ENCODE measurements around the gene ARPP21.
"Not testable (repeated sequence)": the region's sequence is repeated elsewhere in the genome, so short reads cannot be mapped to it uniquely, and the experiment has no call there.

The ARPP21 gene
- total RNA-seq = 0 to 0.18 (median 0) reads per million in 4 experiments

DNA sequence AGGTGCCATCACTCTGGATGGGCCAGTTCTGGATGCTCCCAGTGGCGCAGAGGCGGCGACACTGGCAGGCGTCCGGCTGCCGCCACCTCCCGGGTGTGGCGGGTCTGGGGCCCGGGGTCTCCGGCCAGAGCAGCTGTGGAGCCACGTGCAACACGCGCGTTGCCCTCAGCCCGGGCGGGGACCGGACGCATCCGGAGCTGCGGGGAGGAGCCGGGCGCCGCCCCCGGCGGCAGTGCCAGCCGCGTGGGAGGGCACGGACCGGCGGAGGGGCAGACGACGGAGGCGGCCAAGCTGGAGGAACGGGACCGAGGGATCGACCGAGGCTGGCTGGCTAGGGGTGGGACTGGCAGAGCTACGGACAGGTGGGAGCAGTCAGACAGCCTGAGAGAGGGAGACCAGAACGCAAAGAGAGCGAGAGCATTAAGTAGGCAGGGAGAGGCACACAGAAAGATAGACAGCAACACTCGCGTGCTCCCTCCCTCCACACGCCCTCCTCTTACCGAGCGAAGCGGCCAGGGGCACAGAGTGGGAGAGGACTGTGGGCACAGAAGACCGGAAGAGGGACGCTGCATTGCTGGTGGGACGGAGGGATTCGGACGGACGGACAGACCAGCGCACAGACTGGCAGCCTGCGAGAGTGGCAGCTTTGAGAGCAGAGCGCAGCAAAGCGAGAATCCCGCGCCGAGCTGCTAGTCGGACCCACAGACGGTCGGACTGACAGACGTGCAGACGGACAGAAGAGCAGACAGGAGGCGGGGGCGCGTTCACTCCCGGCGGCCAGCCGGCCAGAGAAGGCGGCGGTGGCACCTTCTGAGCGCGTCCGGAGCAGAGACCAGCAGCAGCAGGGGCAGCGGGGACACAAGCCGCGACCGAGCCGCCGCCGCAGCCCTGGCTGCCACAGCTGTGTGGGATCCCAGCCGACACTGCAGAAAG is at the start of gene ARPP21:
TSS of gene ARPP21 (plus strand) at position 272 of the 933 bp plus-strand sequence. CDS start 42,227 bp downstream, outside the sequence.
- no peak for DNase-seq

- DNase-seq = no peak
Measured at GRCh38 chr3:35592589-35593295, 46.6 kb upstream of the ARPP21 start.

- no peak for DNase-seq
Measured at GRCh38 chr3:35594739-35595138, 44.6 kb upstream of the ARPP21 start.

- no peak for DNase-seq
Measured at GRCh38 chr3:35596335-35596995, 42.9 kb upstream of the ARPP21 start.

GRCh38 chr3:35597490-35597889 is 41.8 kb upstream of the ARPP21 start:
- no peak for DNase-seq

DNA sequence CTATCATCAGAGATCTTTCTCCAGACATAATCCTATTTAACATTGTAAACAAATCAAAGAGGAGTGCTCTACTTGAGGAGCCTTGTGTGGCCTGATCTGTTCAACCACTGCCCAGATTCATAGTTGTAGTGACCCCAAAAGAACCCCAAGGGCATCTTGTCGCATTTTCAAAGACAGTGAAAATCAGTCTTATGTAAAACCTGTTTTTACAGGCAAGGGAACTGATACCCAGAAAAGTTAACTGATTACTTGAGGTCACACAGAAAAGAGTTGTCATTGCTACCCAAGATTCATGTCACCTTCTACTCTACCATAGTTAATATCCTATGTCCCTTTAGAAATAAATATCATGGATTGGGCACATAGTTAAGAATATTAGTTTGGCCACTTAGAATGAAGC is 40.5 kb upstream of the ARPP21 start:
- no peak for DNase-seq

GRCh38 chr3:35601959-35602358 is 37.4 kb upstream of the ARPP21 start:
- DNase-seq = no peak

DNA sequence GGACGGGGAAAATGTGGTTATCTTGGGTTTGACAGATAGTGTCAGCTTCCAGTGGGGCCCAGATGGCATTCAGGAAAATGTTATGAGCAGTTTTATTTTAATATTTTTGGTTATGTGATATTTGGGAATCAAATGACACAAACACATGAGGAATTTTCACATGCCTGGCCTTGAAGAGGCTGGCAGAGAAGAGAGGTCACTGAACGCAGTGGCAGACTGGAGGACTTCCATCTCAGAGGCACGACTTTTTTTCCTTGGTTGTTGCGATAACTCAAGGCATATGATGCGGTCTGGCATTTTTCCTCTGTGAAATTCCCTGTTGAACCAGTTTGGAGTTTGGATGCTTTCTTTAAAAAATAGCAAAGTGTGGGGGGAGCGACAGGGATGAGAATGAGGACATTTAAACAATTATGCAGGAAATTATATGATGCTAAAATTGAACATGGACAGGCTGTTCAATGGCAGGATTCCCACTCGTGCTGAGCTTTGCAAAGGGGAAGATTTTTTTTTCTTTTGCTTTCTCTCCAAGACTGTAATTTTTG is 36.9 kb upstream of the ARPP21 start:
- DNase-seq = no peak

GRCh38 chr3:35616346-35616745 is 23.0 kb upstream of the ARPP21 start:
- DNase-seq = no peak

DNA sequence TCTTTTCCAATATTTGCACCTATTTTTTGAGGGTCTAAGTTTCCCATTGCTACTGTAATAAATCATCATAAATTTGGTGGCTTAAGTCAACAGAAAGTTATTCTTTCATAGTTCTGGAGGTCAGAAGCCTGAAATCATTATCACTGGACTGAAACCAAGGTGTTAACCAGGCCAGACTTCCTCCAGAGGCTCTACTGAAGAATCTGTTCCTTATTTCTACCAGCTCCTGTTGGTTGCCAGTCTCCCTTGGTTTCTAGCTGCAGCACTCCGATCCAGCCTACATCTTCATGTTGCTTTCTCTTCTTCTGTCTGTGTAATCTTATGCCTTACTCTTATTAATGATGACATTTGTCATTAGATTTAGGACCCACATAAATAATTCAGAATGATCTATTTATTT is 22.0 kb upstream of the ARPP21 start:
- no peak for DNase-seq

DNA sequence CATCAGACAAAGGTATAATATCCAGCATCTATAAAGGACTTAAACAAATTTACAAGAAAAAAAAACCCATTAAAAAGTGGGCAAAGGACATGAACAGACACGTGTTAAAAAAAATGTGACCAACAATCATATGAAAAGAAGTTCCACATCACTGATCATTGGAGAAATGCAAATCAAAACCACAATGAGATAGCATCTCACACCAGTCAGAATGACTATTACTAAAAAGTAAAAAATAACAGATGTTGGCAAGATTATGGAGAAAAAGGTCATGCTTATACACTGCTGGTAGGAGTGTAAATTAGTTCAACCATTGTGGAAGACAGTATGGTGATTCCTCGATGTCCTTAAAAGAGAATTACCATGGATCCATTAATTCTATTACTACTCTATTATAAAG is 19.1 kb upstream of the ARPP21 start:
- DNase-seq = not testable (repeated sequence)

DNA sequence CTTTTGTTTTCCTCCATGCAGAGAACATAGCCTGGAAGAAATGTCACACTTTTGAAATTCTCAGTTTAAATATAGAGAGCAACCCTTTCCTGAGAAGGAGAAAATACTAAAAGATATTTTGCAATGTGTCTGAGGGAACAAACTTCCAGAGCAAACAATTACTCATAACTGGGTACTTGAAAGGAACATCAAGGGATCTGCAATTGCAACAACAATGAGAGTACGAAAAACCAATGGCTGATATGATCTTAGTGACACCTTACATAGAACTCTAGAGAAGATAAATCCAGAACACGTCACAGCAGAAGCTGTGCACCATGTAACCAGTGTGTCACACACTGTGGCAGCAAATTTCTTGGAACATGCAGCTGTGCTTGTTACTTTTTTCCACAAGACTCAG is 14.6 kb upstream of the ARPP21 start:
- DNase-seq = no peak

DNA sequence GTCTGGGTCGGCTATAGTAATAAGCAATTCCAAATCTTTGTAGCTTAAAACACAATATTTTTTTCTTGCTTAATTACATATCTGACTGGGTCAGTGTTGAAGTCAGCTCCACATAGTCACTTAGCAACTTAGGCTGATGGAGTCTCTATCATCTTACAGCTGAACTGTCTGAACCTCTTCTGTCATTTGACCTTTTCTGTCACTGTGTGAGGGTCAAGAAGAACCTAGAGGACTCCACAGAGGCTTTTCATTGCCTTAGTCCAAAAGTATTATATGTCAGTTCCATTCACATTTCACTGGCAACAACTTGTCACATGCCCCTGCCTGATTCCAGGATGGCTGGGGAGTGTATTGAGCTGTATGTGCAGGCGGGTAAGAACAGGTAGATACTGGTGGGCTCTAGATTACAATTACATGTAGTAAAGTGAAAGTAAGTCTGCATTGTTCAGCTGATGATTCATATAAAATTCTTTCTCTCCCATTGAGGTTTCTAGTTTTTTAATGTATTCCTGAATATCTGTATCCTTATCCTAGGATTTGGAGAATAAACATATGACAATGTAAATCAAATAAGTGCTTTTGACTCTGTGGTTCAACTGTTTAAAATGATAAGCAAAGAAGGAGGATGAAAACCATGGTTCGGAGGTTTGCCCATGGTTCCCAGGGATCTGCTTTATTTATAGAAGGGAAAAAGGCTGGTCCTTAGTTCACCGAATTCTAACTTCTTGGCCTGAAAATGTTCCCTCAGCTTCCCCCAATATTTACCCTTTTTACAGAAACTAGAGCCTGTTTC is 5.8 kb upstream of the ARPP21 start:
- DNase-seq = no peak

DNA sequence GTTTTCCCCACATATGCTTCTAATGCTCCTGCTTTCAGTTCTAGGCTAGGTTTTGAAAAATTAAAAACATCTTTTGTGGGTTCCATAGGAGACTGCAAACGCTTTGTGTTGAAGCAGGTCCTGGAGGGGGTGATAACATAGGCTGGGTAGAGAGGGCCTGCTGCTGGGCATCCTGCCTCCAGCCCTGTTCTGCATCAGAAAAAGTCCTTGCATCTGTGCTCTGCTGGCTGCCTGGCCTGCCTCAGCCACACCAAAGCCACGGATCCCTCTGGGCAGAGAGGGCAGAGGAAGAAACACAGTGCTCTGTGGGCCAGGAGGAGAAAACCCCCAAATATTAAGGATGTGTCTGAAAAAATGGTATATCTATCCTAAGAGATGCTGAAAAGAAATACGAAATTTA is 3.9 kb upstream of the ARPP21 start:
- DNase-seq = no peak

- DNase-seq = no peak
Measured at GRCh38 chr3:35635926-35636683, 3.2 kb upstream of the ARPP21 start.

DNA sequence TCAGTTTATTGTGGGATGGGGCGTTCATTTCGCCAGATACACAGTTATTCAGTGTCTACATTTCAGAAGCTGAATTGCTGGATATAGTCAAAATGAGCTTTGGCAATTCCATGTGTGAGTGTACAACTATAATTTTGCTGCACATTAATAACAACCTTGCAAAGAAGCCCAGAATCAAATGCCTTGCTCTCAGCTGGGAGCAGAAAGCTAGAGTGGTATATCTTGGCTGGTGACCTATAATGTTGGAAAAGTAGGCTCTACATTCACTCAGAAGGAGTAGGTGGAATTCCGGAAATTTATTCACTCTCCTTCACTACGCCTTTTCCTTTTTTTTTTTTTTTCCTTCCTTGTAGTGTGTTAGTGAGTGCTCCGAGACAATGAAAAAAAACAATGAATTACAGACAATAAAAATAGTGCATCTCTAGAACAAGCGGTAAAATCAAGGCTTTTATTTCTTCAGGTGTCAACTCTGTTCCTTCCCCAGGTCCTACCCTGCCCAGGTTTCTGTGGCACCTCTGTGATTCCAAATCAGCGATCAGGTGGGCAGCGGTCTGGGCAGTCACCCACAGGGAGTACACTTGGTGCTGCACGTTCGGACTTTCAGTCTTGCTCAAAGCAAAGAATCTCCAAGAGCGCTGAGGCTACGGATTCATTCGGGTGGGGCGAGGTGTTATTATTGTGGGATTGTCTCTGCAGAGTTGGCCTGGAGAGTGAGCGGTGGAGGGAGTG is 910 bp upstream of the ARPP21 start:
- no peak for DNase-seq

DNA sequence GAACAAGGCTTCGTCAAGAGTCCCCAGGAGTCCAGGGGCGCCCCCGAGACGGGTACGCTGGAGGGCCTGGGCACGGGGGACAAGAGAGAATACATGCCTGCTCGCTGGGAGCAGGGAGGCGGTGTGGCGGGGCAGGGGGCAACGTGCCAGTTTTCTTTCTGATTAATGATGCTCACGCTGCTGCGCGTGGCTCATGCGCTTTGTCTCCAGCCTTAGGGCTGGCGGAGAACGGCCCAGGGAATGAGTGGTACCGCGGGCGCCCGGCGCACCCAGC is 408 bp upstream of the ARPP21 start:
- DNase-seq = no peak

DNA sequence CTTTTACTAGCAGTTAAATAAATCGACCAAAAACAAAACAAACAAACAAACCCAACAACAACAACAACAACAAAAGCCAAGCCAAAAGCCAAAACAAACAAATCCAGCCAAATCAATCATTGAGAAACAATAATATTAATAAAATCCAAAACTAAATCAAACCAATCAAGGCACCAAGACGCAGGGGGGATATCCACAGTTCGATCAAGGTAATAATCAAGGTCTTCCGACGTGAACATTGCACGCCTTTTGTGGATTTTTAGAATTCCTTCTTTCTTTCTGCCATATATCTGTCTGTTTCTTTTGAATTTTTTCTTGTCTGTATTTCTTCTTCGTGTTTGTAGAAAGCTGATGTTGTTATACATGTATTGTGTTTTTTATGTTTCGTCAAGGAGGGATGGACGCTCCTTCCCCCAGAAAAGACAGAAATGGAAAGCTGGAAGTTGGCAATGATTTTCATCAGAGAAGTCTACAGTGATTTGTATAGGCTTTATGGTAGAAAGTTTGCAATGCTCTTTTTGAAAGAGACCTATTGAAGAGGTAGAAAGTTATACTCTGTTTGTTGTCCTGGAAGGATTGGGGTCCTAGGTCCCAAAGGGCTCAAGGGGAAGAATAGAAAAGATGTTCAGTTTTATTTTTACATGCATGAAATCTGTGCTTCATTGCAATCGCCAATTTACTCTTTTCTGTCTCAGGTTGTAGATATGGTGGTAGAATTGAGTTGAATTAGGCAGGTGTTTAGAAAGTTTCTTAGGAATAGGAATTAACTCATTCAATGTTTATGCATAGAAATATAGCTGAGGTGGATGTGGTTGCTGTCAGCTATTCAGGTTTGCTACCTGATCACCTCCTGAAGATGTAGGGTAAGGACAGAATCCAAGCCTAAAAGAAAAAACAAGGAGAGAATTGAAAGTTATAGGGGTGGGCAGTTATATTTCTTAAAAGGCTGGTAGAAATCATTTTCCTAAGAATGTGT is 1.2 kb downstream of the ARPP21 start:
- DNase-seq = no peak

DNA sequence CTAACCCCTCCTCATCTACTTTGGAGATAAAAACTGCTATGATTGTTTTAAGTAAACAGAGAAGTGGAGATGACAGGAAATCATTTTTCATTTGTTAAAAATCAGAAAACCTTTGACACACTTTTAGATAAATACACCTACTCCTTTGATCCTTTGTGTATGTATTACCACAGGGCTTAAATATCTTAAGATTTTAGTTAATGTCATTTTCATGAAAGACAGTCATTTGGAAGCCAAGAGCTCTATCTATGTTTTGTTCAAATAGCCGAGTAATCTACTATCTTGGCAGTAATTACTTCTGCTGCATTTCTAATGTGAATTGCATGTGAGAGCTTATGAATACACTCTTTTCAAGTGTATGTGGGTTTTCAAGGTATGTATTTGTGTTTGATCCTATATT is 2.0 kb downstream of the ARPP21 start:
- no peak for DNase-seq
